Right renal pelvis (tissue), 4 donors: Measurements from ENCODE around the gene TMEM51. TPM values are rescaled to one million over a fixed set of nuclear protein-coding genes. Genes with fewer than 3 reads are reported as not detected.

ENCODE experiments used
- DNase-seq, 4 donors: peaks; one replicate each; pipeline ENCODE4 v3.0.0-alpha.2; 2013; ENCODE audit warnings: low read depth in 4 of 4, low spot score in 3 of 4, missing footprints in 1 of 4
- polyA plus RNA-seq, 4 donors: library from polyadenylated mRNA; unstranded; fragments of 120-200 nt; gene quantifications; one replicate each; pipeline ENCODE4 v1.2.1, GENCODE V29; 2013; ENCODE audit not compliant: insufficient read length in 4 of 4

TMEM51 gene
- polyA plus RNA-seq, 4 donors: 18.4 to 23.8 (median 19.6) TPM

GRCh38 chr1:15212216-15212953 is 58.8 kb downstream of the TMEM51 start:
- DNase-seq: no peak

- no peak for DNase-seq
Measured at GRCh38 chr1:15212954-15213291, 59.4 kb downstream of the TMEM51 start.

GRCh38 chr1:15213341-15213821 is 59.8 kb downstream of the TMEM51 start:
- no peak for DNase-seq

- DNase-seq: peak in 3 of 4 donors; percentile 58 to 73 (median 70)
Measured at GRCh38 chr1:15214527-15214926, 61.0 kb downstream of the TMEM51 start.

GRCh38 chr1:15215116-15215515 is 61.6 kb downstream of the TMEM51 start:
- no peak for DNase-seq

GRCh38 chr1:15217654-15218053 is 64.1 kb downstream of the TMEM51 start:
- no peak for DNase-seq

- no peak for DNase-seq
Measured at GRCh38 chr1:15218287-15219279, 65.0 kb downstream of the TMEM51 start.

GRCh38 chr1:15219280-15220023 is 65.9 kb downstream of the TMEM51 start:
- DNase-seq: no peak

GRCh38 chr1:15220024-15220392 is 66.5 kb downstream of the TMEM51 start:
- no peak for DNase-seq

- DNase-seq: no peak
Measured at GRCh38 chr1:15220825-15221431, 67.4 kb downstream of the TMEM51 start.

- no peak for DNase-seq
Measured at GRCh38 chr1:15222653-15223303, 69.2 kb downstream of the TMEM51 start.

- no peak for DNase-seq
Measured at GRCh38 chr1:15224259-15224869, 70.8 kb downstream of the TMEM51 start.

GRCh38 chr1:15224974-15225373 is 71.4 kb downstream of the TMEM51 start:
- DNase-seq: no peak

- DNase-seq: no peak
Measured at GRCh38 chr1:15225461-15225860, 71.9 kb downstream of the TMEM51 start.

- DNase-seq: no peak
Measured at GRCh38 chr1:15226388-15227255, 73.1 kb downstream of the TMEM51 start.

- no peak for DNase-seq
Measured at GRCh38 chr1:15229707-15230131, 76.2 kb downstream of the TMEM51 start.

- DNase-seq: no peak
Measured at GRCh38 chr1:15231714-15232201, 78.2 kb downstream of the TMEM51 start.

GRCh38 chr1:15233689-15234088 is 80.1 kb downstream of the TMEM51 start:
- DNase-seq: no peak
